NCI-H82 treated with DMSO at 0.1 percent for 48 hours (cell line): ENCODE results near the gene DEAF1.

Source experiments
- DNase-seq: peaks from one replicate; lab custom pipeline; 2025; ENCODE audit not compliant: unreplicated experiment; lab: John Stamatoyannopoulos, UW

The DEAF1 gene

GRCh38 chr11:614623-615503, 80.2 kb downstream of the DEAF1 start:
- DNase-seq, result no peak

DNA sequence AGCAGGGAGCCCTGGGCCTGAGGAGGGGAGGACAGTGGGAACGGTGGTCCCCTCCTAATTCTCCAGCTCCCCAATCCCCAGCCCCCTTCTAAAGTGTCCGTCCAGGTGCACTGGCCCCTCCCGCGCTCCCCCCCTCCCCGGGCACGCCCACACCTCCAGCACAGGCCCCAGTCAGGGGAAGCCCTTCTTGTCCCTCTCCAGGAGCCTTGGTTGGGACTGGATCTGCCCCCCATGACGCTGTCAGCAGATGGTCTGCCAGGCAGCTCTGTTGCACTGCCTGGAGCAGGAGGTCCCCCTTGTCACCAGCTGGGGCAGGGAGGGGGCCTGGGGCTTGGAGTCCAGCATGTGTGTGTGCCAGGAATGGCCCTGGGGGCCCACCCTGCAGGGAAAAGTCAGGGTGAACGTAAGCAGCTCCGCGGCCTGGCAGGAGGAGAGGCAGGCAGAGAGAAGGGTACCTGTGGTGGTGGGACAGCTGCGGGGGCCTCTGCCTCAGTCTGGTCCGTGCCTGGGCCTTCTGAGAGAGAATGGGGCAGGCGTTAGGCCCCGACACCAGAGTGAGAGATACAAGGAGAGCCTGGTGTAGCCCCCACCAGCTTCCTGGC, 80.9 kb downstream of the DEAF1 start:
- DNase-seq, result no peak

GRCh38 chr11:613369-613968, 81.6 kb downstream of the DEAF1 start:
- DNase-seq, result peak; percentile 1

GRCh38 chr11:612961-613300, 82.1 kb downstream of the DEAF1 start:
- DNase-seq, result no peak

- DNase-seq, result no peak
Observed at GRCh38 chr11:612201-612960, 82.6 kb downstream of the DEAF1 start.

GRCh38 chr11:611001-611996, 83.7 kb downstream of the DEAF1 start:
- no peak for DNase-seq

GRCh38 chr11:610146-610801, 84.7 kb downstream of the DEAF1 start:
- no peak for DNase-seq

DNA sequence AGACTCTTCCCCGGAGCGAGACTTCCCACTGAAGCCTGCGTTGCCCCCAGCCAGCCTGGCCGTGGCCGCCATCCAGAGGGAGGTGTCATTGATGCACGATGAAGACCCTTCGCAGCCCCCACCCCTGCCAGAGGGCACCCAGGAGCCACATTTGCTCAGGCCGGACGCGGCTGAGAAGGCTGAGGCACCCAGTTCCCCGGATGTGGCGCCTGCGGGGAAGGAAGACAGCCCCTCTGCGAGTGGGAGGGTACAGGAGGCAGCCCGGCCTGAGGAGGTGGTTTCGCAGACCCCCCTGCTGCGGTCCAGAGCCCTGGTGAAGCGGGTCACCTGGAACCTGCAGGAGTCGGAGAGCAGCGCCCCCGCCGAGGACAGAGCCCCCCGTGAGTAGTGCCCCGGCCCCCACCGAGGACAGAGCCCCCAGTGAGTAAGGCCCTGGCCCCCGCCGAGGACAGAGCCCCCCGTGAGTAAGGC, 85.6 kb downstream of the DEAF1 start:
- DNase-seq, result no peak

- DNase-seq, result no peak
Observed at GRCh38 chr11:608791-609251, 86.2 kb downstream of the DEAF1 start.

- no peak for DNase-seq
Observed at GRCh38 chr11:607971-608659, 86.9 kb downstream of the DEAF1 start.

DNA sequence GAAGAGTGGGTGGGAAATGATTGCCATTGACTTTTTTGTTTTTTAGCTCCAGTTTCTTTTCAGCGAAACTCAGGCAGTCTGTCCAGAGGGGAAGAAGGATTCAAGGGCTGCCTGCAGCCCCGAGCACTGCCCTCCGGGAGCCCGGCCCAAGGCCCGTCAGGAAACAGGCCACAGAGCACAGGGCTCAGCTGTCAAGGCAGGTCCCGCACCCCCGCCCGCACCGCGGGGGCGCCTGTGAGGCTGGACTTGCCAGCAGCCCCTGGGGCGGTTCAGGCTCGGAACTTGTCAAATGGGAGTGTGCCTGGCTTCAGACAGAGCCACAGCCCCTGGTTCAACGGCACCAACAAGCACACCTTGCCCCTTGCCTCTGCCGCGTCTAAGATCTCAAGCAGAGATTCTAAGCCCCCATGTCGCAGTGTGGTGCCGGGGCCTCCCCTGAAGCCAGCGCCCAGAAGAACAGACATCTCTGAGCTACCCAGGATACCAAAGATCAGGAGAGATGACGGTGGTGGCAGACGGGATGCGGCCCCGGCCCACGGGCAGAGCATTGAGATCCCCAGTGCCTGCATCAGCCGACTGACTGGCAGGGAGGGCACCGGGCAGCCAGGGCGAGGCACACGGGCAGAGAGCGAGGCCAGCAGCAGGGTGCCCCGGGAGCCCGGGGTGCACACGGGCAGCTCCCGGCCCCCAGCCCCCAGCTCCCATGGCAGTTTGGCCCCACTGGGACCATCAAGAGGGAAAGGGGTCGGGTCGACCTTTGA, 87.8 kb downstream of the DEAF1 start:
- DNase-seq, result no peak

- DNase-seq, result no peak
Observed at GRCh38 chr11:606245-606644, 88.8 kb downstream of the DEAF1 start.

DNA sequence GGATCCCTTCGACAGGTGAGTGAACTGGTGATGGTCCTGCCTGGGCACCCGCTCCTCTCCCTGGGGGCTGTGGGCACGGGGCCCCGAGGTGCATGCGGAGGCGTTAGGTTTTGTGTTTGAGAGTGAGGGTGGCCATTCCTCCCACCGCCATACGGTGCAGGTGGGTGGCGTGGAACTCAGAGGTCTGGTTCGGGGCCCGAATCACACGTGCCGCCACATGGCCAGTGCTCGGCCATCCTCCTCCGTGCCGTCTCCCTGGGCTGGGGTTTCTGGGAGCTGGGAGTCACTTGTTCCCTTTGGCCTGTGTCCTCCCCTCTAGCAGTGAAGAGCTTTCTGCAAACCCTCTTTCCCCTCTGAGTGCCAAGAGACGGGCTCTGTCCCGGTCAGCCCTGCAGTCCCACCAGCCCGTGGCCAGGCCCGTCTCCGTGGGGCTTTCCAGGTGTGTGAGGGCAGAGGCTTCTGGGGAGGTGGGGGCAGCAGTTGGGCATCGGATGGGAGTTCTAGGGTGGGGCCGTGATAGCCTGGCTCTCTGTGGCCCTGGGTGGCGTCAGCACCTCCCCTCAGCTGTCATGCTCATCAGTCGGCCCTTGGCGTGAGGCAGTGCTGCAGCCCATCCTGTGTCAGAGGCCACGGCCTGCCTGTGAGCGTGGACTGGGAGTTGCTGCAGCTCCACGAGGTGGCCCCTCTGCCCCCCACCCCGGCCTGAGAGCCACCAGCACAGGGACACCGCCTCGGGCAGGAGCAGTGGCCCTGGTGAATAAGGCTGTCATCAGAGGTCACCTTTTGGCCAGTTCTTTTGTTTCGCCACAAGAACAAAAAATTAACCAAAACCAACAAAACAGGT, 89.5 kb downstream of the DEAF1 start:
- no peak for DNase-seq

GRCh38 chr11:603154-603553, 91.9 kb downstream of the DEAF1 start:
- no peak for DNase-seq

GRCh38 chr11:601573-602245, 93.3 kb downstream of the DEAF1 start:
- no peak for DNase-seq

- DNase-seq, result no peak
Observed at GRCh38 chr11:598005-598680, 96.9 kb downstream of the DEAF1 start.
